Measurements from ENCODE around the gene MX2.

Gene MX2

GRCh38 chr21:41375875-41376274 lies 14.0 kb downstream of the MX2 start:
- H3K4me3 ChIP-seq (ENCODE audit: low read length): no peak overlapping the region
- no peak for TF ChIP-seq CTCF (IDR thresholded peaks at IDR 0.05; ENCODE audit: insufficient read depth, low read depth, low read length, missing control alignments)

GRCh38 chr21:41377715-41378114 lies 15.9 kb downstream of the MX2 start:
- TF ChIP-seq CTCF (IDR thresholded peaks at IDR 0.05; ENCODE audit: insufficient read depth, low read depth, low read length, missing control alignments): no peak
- H3K4me3 ChIP-seq (ENCODE audit: low read length): no peak overlapping the region
- DNase-seq (ENCODE audit: low read depth): no peak

More at GRCh38 chr21:41375875-41376274, 14.0 kb downstream of the MX2 start:
- no peak for DNase-seq (ENCODE audit: low read depth)

GRCh38 chr21:41378849-41379248 lies 17.0 kb downstream of the MX2 start:
- TF ChIP-seq CTCF (IDR thresholded peaks at IDR 0.05; ENCODE audit: insufficient read depth, low read depth, low read length, missing control alignments): no peak
- H3K4me3 ChIP-seq (ENCODE audit: low read length): no peak overlapping the region
- DNase-seq (ENCODE audit: low read depth): no peak

- H3K4me3 ChIP-seq (ENCODE audit: low read length): no peak overlapping the region
- no peak for TF ChIP-seq CTCF (IDR thresholded peaks at IDR 0.05; ENCODE audit: insufficient read depth, low read depth, low read length, missing control alignments)
- DNase-seq (ENCODE audit: low read depth): no peak
Observed at GRCh38 chr21:41379901-41380300, 18.1 kb downstream of the MX2 start.

GRCh38 chr21:41381731-41382130 lies 19.9 kb downstream of the MX2 start:
- no peak for DNase-seq (ENCODE audit: low read depth)
- no peak for TF ChIP-seq CTCF (IDR thresholded peaks at IDR 0.05; ENCODE audit: insufficient read depth, low read depth, low read length, missing control alignments)
- no peak overlapping the region for H3K4me3 ChIP-seq (ENCODE audit: low read length)

- DNase-seq (ENCODE audit: low read depth): no peak
- H3K4me3 ChIP-seq (ENCODE audit: low read length): no peak overlapping the region
- no peak for TF ChIP-seq CTCF (IDR thresholded peaks at IDR 0.05; ENCODE audit: insufficient read depth, low read depth, low read length, missing control alignments)
Observed at GRCh38 chr21:41387042-41387819, 25.4 kb downstream of the MX2 start.

GRCh38 chr21:41387824-41388223 lies 26.0 kb downstream of the MX2 start:
- no peak for DNase-seq (ENCODE audit: low read depth)
- H3K4me3 ChIP-seq (ENCODE audit: low read length): no peak overlapping the region
- TF ChIP-seq CTCF (IDR thresholded peaks at IDR 0.05; ENCODE audit: insufficient read depth, low read depth, low read length, missing control alignments): no peak

Data from epithelial cell of esophagus (primary cell).